Measurements from ENCODE around the gene FAM228A. TPM values are rescaled to one million over a fixed set of nuclear protein-coding genes. Genes with fewer than 3 reads are reported as not detected.

The FAM228A gene
- total and polyA plus RNA-seq, 4 donors = 1.0 to 4.7 (median 2.8) TPM

DNA sequence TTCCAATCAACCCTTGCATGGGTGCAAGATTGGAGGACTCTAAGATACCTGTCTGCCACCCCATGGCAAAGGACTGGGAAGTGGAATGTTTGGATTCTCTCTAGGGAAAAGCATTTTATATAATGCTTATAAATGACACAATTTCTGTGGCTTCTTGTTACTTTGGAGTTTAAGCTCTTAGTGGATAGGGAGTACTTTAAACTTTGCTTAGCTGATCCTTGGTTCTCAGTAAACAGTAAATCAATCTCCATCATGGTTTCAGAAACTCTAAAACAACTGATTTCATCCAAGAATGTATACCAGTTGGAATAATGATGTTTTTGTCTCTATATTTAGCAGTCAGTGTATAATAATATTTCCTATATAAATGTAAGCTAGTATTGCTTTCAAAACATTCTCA is 14.1 kb upstream of the FAM228A start:
- no peaks in the 10 kb centered on the region for H3K4me1 ChIP-seq (ENCODE audit: control insufficient read depth in 1 of 2, insufficient read depth in 2 of 2, low read length in 2 of 2)
- no peak for DNase-seq
- no peak overlapping the region for H3K27ac ChIP-seq (ENCODE audit: low read depth in 1 of 2, low read length in 2 of 2)
- peaks cover 0 to 4% of the 10 kb centered on the region in 2 donors for H3K36me3 ChIP-seq (ENCODE audit: control insufficient read depth in 1 of 2, insufficient read depth in 2 of 2, low read length in 1 of 2)
- H3K27me3 ChIP-seq (ENCODE audit: control insufficient read depth in 1 of 2, insufficient read depth in 2 of 2, low read length in 1 of 2) = no peaks in the 10 kb centered on the region
- no peak overlapping the region for H3K4me3 ChIP-seq (ENCODE audit: low read length in 2 of 2)
- H3K9me3 ChIP-seq (ENCODE audit: control insufficient read depth, low read length) = no peaks in the 10 kb centered on the region
- no peak for ATAC-seq (ENCODE audit: low FRiP score)
- intact Hi-C loops (cut with DNase I) = no loop called here

DNA sequence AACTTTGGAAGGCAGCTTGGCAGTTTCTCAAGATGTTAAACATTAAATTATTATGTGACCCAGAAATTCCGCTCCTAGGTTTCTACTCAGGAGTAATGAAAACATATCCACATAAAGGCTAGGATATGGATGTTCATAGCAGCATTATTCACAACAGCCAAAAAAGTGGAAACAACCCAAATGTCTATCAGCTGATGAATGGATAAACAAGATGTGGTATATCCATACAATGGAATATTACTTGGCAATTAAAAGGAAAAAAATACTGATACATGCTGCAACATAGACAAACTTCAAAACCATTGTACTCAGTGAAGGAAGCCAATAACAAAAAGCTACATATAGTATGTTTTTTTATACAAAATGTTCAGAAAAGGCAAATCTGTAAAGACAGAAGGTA is 12.4 kb upstream of the FAM228A start:
- intact Hi-C loops (cut with DNase I) = no loop called here
- ATAC-seq (ENCODE audit: low FRiP score) (no peak), DNase-seq (no peak)
- Histone ChIP-seq H3K4me3 (ENCODE audit: low read length in 2 of 2) (no peak overlapping the region), H3K9me3 (ENCODE audit: control insufficient read depth, low read length) (no peaks in the 10 kb centered on the region), H3K4me1 (ENCODE audit: control insufficient read depth in 1 of 2, insufficient read depth in 2 of 2, low read length in 2 of 2) (no peaks in the 10 kb centered on the region), H3K27ac (ENCODE audit: low read depth in 1 of 2, low read length in 2 of 2) (no peak overlapping the region), H3K36me3 (ENCODE audit: control insufficient read depth in 1 of 2, insufficient read depth in 2 of 2, low read length in 1 of 2) (peaks cover 0 to 4% of the 10 kb centered on the region in 2 donors), H3K27me3 (ENCODE audit: control insufficient read depth in 1 of 2, insufficient read depth in 2 of 2, low read length in 1 of 2) (no peaks in the 10 kb centered on the region)
- 97 to 98% methylated on average over 1 of the region's 1 CpG for WGBS, 2 donors

DNA sequence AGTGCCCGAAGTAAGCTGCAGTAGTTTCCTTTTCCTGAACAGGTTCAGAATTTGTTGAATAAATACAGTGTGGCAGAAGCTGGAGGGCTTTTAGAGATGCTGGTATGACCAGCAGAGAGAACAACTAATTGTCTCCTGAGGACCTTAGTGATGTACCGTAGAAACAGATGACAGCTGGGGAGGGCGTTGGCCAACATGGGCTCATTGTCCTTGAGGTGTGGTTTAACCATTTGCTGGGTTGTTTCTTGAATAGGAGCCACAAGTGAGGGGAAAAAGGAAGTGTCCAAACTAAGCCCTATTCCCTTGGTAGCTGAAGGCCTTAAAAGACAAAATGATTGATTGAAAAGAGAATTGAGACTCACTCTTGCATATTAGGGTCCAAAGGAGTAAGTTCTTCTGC is 11.7 kb upstream of the FAM228A start:
- no peaks in the 10 kb centered on the region for H3K27me3 ChIP-seq (ENCODE audit: control insufficient read depth in 1 of 2, insufficient read depth in 2 of 2, low read length in 1 of 2)
- no peak for ATAC-seq (ENCODE audit: low FRiP score)
- intact Hi-C loops (cut with DNase I) = no loop called here

DNA sequence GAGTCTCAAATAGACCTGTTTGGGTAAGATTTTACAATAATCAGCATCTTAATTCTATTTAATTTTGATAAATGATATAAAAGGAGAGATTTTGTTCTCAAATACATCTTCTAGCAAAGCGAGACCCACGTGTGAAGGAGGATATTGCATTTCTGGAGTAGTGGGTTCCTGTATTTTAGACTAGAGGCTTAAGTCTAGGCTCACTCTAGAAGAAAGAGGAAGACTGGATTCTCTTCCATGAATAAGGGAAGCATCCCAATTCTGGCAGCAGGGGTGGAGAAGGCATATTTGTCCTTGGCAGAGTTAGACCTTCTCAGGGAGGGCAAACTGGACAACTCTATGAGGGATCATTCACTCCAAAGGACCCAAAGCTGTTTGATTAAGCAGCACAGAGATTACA is 11.3 kb upstream of the FAM228A start:
- Histone ChIP-seq H3K4me1 (ENCODE audit: control insufficient read depth in 1 of 2, insufficient read depth in 2 of 2, low read length in 2 of 2) (no peaks in the 10 kb centered on the region), H3K36me3 (ENCODE audit: control insufficient read depth in 1 of 2, insufficient read depth in 2 of 2, low read length in 1 of 2) (peaks cover 0 to 4% of the 10 kb centered on the region in 2 donors), H3K27me3 (ENCODE audit: control insufficient read depth in 1 of 2, insufficient read depth in 2 of 2, low read length in 1 of 2) (no peaks in the 10 kb centered on the region), H3K27ac (ENCODE audit: low read depth in 1 of 2, low read length in 2 of 2) (no peak overlapping the region), H3K4me3 (ENCODE audit: low read length in 2 of 2) (no peak overlapping the region), H3K9me3 (ENCODE audit: control insufficient read depth, low read length) (no peaks in the 10 kb centered on the region)
- no peak for ATAC-seq (ENCODE audit: low FRiP score)
- 91 to 92% methylated on average over 2 of the region's 2 CpGs for WGBS, 2 donors
- intact Hi-C loops (cut with DNase I) = no loop called here
- DNase-seq = no peak

More for the DNA sequence above, 11.7 kb upstream of the FAM228A start:
- DNase-seq = no peak
- Histone ChIP-seq H3K9me3 (ENCODE audit: control insufficient read depth, low read length) (no peaks in the 10 kb centered on the region), H3K4me1 (ENCODE audit: control insufficient read depth in 1 of 2, insufficient read depth in 2 of 2, low read length in 2 of 2) (no peaks in the 10 kb centered on the region), H3K36me3 (ENCODE audit: control insufficient read depth in 1 of 2, insufficient read depth in 2 of 2, low read length in 1 of 2) (peaks cover 0 to 4% of the 10 kb centered on the region in 2 donors), H3K27ac (ENCODE audit: low read depth in 1 of 2, low read length in 2 of 2) (no peak overlapping the region), H3K4me3 (ENCODE audit: low read length in 2 of 2) (no peak overlapping the region)
- 84 to 86% methylated on average over 3 of the region's 3 CpGs for WGBS, 2 donors

DNA sequence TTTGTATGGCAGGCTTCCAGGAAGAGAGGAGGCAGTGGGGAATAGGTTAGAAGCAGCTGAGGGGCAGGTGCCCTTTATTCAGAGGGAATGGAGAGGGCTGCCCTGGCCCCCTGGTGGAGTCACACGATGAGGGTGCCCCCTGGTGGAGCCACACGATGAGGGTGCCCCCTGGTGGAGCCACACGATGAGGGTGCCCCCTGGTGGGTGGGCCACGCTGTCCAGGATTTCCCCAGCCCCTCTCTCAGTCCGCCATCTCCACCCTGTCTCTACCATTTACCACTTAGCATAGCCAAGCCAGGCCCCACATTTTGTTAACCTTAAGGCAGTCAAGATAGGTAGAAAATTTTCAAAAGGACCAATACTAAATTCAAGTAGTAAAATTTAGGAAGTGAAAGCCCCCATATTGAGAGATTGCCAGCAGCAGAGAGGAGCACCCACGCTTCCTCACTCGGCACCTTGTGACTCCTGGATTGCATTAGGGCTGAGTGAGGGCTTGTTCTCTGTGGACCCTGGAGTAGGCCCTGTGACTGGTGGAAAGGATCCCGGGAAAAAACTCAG is 10.4 kb upstream of the FAM228A start:
- intact Hi-C loops (cut with DNase I) = no loop called here
- peaks cover 0 to 5% of the 10 kb centered on the region in 2 donors for H3K36me3 ChIP-seq (ENCODE audit: control insufficient read depth in 1 of 2, insufficient read depth in 2 of 2, low read length in 1 of 2)
- peak; percentile 62 for ATAC-seq (ENCODE audit: low FRiP score)
- H3K27ac ChIP-seq (ENCODE audit: low read depth in 1 of 2, low read length in 2 of 2) = no peak overlapping the region
- WGBS, 2 donors = 57 to 61% methylated on average over 8 of the region's 8 CpGs
- H3K9me3 ChIP-seq (ENCODE audit: control insufficient read depth, low read length) = no peaks in the 10 kb centered on the region
- no peaks in the 10 kb centered on the region for H3K4me1 ChIP-seq (ENCODE audit: control insufficient read depth in 1 of 2, insufficient read depth in 2 of 2, low read length in 2 of 2)
- H3K4me3 ChIP-seq (ENCODE audit: low read length in 2 of 2) = no peak overlapping the region
- no peak for DNase-seq
- H3K27me3 ChIP-seq (ENCODE audit: control insufficient read depth in 1 of 2, insufficient read depth in 2 of 2, low read length in 1 of 2) = no peaks in the 10 kb centered on the region

DNA sequence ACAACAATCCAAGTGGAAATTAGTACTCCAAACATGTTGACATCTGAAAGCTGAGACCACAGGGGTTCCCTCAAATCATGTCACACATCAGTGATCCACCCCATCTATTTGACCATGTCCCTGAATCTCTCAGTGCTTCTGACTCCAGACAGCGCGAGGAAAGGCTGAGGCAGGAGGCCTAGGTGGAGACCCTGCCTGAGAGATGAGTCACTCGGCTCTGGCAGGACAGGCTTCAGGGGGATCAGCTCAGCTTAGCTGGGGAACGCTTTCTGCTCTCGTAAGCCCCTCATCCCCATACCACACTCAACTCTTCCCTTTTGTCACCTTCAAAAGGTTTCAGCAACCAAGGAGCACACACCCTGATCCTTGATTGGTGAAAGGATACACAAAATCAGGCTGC is 5.8 kb upstream of the FAM228A start:
- Histone ChIP-seq H3K4me1 (ENCODE audit: control insufficient read depth in 1 of 2, insufficient read depth in 2 of 2, low read length in 2 of 2) (no peaks in the 10 kb centered on the region), H3K27me3 (ENCODE audit: control insufficient read depth in 1 of 2, insufficient read depth in 2 of 2, low read length in 1 of 2) (no peaks in the 10 kb centered on the region), H3K36me3 (ENCODE audit: control insufficient read depth in 1 of 2, insufficient read depth in 2 of 2, low read length in 1 of 2) (peaks cover 0 to 1% of the 10 kb centered on the region in 2 donors), H3K4me3 (ENCODE audit: low read length in 2 of 2) (no peak overlapping the region), H3K9me3 (ENCODE audit: control insufficient read depth, low read length) (no peaks in the 10 kb centered on the region), H3K27ac (ENCODE audit: low read depth in 1 of 2, low read length in 2 of 2) (no peak overlapping the region)
- intact Hi-C loops (cut with DNase I) = no loop called here
- WGBS, 2 donors = 93 to 97% methylated on average over 5 of the region's 5 CpGs
- no peak for DNase-seq
- no peak for ATAC-seq (ENCODE audit: low FRiP score)

DNA sequence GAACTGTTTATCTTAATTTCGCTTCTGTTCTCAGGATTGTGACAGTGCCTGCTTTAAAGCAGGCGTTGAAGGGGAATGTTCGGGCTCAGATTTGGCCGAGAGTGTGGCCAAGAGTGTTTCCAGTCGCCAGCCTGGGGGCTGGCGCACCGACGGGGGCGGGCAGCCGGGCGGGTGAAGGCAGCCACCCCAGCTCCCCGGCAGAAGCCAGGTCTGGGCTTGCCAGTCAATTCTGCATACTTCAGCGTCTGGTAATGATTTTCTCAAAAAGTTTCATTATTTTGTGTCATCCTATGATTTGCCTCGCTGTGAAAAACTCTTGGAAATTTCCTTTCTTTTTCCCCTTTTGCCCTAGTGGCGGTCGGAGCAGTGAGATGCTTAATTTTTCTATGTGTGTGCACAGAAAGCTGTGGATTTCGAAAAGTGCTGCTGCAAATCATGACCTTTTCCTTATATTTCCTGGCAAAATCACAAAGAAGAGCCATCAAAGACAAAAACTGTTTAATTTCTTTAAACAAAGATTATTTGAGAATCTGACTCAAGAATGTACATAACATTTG is 856 bp downstream of the FAM228A start:
- H3K9me3 ChIP-seq (ENCODE audit: control insufficient read depth, low read length) = no peaks in the 10 kb centered on the region
- no peaks in the 10 kb centered on the region for H3K4me1 ChIP-seq (ENCODE audit: control insufficient read depth in 1 of 2, insufficient read depth in 2 of 2, low read length in 2 of 2)
- no peak for DNase-seq
- H3K27me3 ChIP-seq (ENCODE audit: control insufficient read depth in 1 of 2, insufficient read depth in 2 of 2, low read length in 1 of 2) = no peaks in the 10 kb centered on the region
- WGBS, 2 donors = 18 to 33% methylated on average over 17 of the region's 17 CpGs
- H3K36me3 ChIP-seq (ENCODE audit: control insufficient read depth in 1 of 2, insufficient read depth in 2 of 2, low read length in 1 of 2) = no peaks in the 10 kb centered on the region
- peak overlapping the region in 1 of 2 donors; percentile 3 for H3K27ac ChIP-seq (ENCODE audit: low read depth in 1 of 2, low read length in 2 of 2)
- ATAC-seq (ENCODE audit: low FRiP score) = no peak
- intact Hi-C loops (cut with DNase I) = no loop called here
- peak overlapping the region in 1 of 2 donors; percentile 52 for H3K4me3 ChIP-seq (ENCODE audit: low read length in 2 of 2)

DNA sequence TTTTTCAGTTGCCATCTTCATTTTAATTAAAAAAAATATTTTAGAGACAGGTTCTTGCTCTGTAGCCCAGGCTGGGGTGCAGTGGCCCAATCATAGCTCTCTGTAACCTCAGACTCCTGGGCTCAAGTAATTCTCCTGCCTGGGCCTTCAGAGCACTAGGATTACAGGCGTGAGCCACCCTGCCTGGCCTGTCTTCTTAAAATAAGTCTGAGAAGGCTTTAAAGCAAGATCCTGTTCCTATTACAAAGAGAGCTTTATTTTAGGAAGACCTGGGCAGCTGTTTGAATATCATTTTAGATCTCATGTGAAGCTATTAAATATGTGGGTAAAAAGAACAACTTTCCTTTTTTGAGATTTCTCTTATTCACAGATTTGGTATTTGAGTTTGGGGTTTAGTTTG is 1.5 kb downstream of the FAM228A start:
- Histone ChIP-seq H3K36me3 (ENCODE audit: control insufficient read depth in 1 of 2, insufficient read depth in 2 of 2, low read length in 1 of 2) (no peaks in the 10 kb centered on the region), H3K9me3 (ENCODE audit: control insufficient read depth, low read length) (no peaks in the 10 kb centered on the region), H3K4me3 (ENCODE audit: low read length in 2 of 2) (no peak overlapping the region), H3K4me1 (ENCODE audit: control insufficient read depth in 1 of 2, insufficient read depth in 2 of 2, low read length in 2 of 2) (no peaks in the 10 kb centered on the region), H3K27ac (ENCODE audit: low read depth in 1 of 2, low read length in 2 of 2) (no peak overlapping the region), H3K27me3 (ENCODE audit: control insufficient read depth in 1 of 2, insufficient read depth in 2 of 2, low read length in 1 of 2) (no peaks in the 10 kb centered on the region)
- WGBS, 2 donors = 45 to 59% methylated on average over 1 of the region's 1 CpG
- DNase-seq (no peak), ATAC-seq (ENCODE audit: low FRiP score) (no peak)
- intact Hi-C loops (cut with DNase I) = no loop called here

DNA sequence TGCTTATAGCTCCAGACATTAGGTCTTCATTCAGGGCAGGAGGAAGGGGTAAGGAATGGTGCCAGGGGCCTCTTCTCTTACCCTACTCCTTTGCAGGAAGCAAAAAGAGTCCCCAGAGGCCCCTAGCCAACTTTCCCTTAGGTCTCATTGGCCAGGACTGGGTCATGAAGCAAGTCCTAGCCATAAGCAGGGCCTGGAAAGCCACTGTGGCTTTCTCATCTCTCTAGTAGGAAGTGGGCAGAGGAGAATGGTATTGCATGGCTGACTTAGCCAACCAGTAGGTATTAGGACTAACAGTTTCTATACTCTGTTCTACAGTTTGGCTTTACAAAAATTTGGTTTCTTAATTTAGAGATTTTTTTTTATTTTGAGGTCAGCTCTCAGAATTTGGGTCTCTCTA is 4.8 kb downstream of the FAM228A start:
- H3K4me3 ChIP-seq (ENCODE audit: low read length in 2 of 2) = no peak overlapping the region
- DNase-seq = no peak
- no peak overlapping the region for H3K27ac ChIP-seq (ENCODE audit: low read depth in 1 of 2, low read length in 2 of 2)
- no peaks in the 10 kb centered on the region for H3K4me1 ChIP-seq (ENCODE audit: control insufficient read depth in 1 of 2, insufficient read depth in 2 of 2, low read length in 2 of 2)
- no peaks in the 10 kb centered on the region for H3K27me3 ChIP-seq (ENCODE audit: control insufficient read depth in 1 of 2, insufficient read depth in 2 of 2, low read length in 1 of 2)
- no peaks in the 10 kb centered on the region for H3K36me3 ChIP-seq (ENCODE audit: control insufficient read depth in 1 of 2, insufficient read depth in 2 of 2, low read length in 1 of 2)
- H3K9me3 ChIP-seq (ENCODE audit: control insufficient read depth, low read length) = no peaks in the 10 kb centered on the region
- intact Hi-C loops (cut with DNase I) = no loop called here
- no peak for ATAC-seq (ENCODE audit: low FRiP score)

All from aorta (tissue), 5 donors.